A549 (cell line): ENCODE data around the gene BNIP3.

Source experiments
- CEBPB ChIP-seq, 2 experiments: fragments of >200 bp in 1 of 2; sonication (Bioruptor Twin) in 1 of 2; formaldehyde crosslinking in 1 of 2; IDR thresholded peaks; 2 replicates each; pipeline ENCODE4 v1.6.1; 2012 to 2016
- CTCF ChIP-seq: fragments of >200 bp; sonication (Bioruptor Twin); formaldehyde crosslinking; IDR thresholded peaks from 3 replicates; pipeline ENCODE4 v1.5.1; 2016
- EP300 ChIP-seq, 2 experiments: fragments of >200 bp; sonication (Bioruptor Twin); formaldehyde crosslinking; IDR thresholded peaks; 2 replicates in 1 of 2; 3 replicates in 1 of 2; pipeline ENCODE4 v1.6.1; 2016 to 2017
- MAFK ChIP-seq: fragments of 450-650 bp; IDR thresholded peaks from 2 replicates; pipeline ENCODE4 v1.6.1; 2014; ENCODE audit not compliant: partially characterized antibody
- MAX ChIP-seq: IDR thresholded peaks from 2 replicates; pipeline ENCODE4 v1.6.1; 2012
- PBX3 ChIP-seq: IDR thresholded peaks from 2 replicates; pipeline ENCODE4 v1.6.1; 2012
- POLR2A ChIP-seq: IDR thresholded peaks from 2 replicates; pipeline ENCODE4 v1.6.1; 2012; ENCODE audit warnings: mild to moderate bottlenecking, low read length
- RAD21 ChIP-seq, 2 experiments: fragments of >200 bp in 1 of 2; sonication (Bioruptor Twin) in 1 of 2; formaldehyde crosslinking in 1 of 2; IDR thresholded peaks in 1 of 2; conservative IDR thresholded peaks in 1 of 2; 2 replicates in 1 of 2; 3 replicates in 1 of 2; pipeline ENCODE4 v1.6.1; 2012 to 2018; ENCODE audit warnings: inconsistent platforms in 1 of 2
- REST ChIP-seq: fragments of 200-600 bp; sonication (generic); IDR thresholded peaks from 2 replicates; pipeline ENCODE4 v1.6.1; 2016; ENCODE audit warnings: antibody characterized with exemption, mild to moderate bottlenecking, moderate library complexity
- SREBF2 ChIP-seq: fragments of 450-650 bp; IDR thresholded peaks from 2 replicates; pipeline ENCODE4 v1.6.1; 2014; ENCODE audit warnings: mild to moderate bottlenecking, moderate library complexity
- USF2 ChIP-seq: fragments of 450-650 bp; IDR thresholded peaks from 2 replicates; pipeline ENCODE4 v1.6.1; 2014; ENCODE audit warnings: antibody characterized with exemption

- TF ChIP-seq MAFK (no peak), MAX (no peak), CTCF (no peak), POLR2A (no peak), PBX3 (no peak), CEBPB (IDR thresholded peaks at IDR 0.05) (no peak), USF2 (no peak), EP300 (IDR thresholded peaks at IDR 0.05) (no peak), RAD21 (conservative IDR thresholded peaks at IDR 0.05 in 1 of 2, IDR thresholded peaks at IDR 0.05 in 1 of 2) (no peak), REST (no peak), SREBF2 (no peak)
Measured at GRCh38 chr10:132004052-132004451, 22.3 kb upstream of the BNIP3 start.
